Measurements from ENCODE around the gene GNB2.

Gene GNB2

DNA sequence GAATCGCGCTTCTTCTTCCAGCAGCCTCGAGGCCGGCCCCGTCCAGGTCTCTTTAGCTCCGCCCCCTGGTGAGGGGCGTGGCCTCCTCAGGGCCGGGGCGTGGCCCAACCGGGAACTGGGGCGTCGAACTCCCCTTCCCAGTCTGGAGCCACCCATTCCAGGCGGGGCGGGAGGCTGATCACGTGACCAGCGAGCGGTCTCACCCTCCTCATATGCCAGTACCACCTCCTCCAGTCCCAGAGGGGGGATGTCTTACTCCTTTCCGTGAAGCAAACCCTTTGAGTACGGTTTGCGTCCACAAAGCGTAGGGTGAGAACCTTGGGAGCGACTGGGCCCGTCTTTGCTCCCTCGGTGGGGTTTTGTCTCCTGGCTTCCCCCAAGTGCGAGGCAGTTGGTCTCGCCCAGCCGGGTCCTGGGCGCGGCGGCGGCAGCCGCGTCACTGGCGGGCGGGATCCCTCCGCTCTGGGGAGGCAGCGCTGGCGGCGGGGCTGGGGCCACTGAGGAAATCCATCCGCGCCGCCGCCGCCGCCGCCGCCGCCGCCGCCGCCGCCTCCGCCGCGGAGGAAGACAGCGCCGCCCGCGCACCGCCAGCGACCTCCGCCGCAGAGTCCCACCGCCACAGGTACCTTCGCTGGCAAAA lies at the start of gene GNB2:
Gene GNB2, plus strand, starts transcription at position 439 of the 640 bp plus-strand sequence. CDS start 2,526 bp downstream, outside the sequence.
- Histone ChIP-seq H3K9ac (ENCODE audit: low read length) (peak within 1 kb of the TSS; percentile 94), H3K36me3 (ENCODE audit: control insufficient read depth, insufficient read depth, low read length) (peaks cover 15% of the 10 kb centered on the region), H3K4me1 (ENCODE audit: control insufficient read depth, insufficient read depth, low read length) (peaks cover 6% of the 10 kb centered on the region), H3K4me3 (ENCODE audit: low read length) (peak within 1 kb of the TSS; percentile 61), H3K9me3 (ENCODE audit: control insufficient read depth, low read length) (no peaks in the 10 kb centered on the region), H3K27me3 (ENCODE audit: control insufficient read depth, insufficient read depth, low read length) (no peaks in the 10 kb centered on the region)

GRCh38 chr7:100623951-100624824 lies 49.4 kb upstream of the GNB2 start:
- no peak overlapping the region for H3K9ac ChIP-seq (ENCODE audit: low read length)
- H3K27me3 ChIP-seq (ENCODE audit: control insufficient read depth, insufficient read depth, low read length): no peaks in the 10 kb centered on the region
- no peaks in the 10 kb centered on the region for H3K9me3 ChIP-seq (ENCODE audit: control insufficient read depth, low read length)
- H3K36me3 ChIP-seq (ENCODE audit: control insufficient read depth, insufficient read depth, low read length): no peaks in the 10 kb centered on the region
- no peak overlapping the region for H3K4me3 ChIP-seq (ENCODE audit: low read length)
- peaks cover 9% of the 10 kb centered on the region for H3K4me1 ChIP-seq (ENCODE audit: control insufficient read depth, insufficient read depth, low read length)

GRCh38 chr7:100626055-100626454 lies 47.5 kb upstream of the GNB2 start:
- no peaks in the 10 kb centered on the region for H3K27me3 ChIP-seq (ENCODE audit: control insufficient read depth, insufficient read depth, low read length)
- H3K4me1 ChIP-seq (ENCODE audit: control insufficient read depth, insufficient read depth, low read length): peaks cover 9% of the 10 kb centered on the region
- no peaks in the 10 kb centered on the region for H3K9me3 ChIP-seq (ENCODE audit: control insufficient read depth, low read length)
- no peaks in the 10 kb centered on the region for H3K36me3 ChIP-seq (ENCODE audit: control insufficient read depth, insufficient read depth, low read length)
- H3K9ac ChIP-seq (ENCODE audit: low read length): no peak overlapping the region
- no peak overlapping the region for H3K4me3 ChIP-seq (ENCODE audit: low read length)

DNA sequence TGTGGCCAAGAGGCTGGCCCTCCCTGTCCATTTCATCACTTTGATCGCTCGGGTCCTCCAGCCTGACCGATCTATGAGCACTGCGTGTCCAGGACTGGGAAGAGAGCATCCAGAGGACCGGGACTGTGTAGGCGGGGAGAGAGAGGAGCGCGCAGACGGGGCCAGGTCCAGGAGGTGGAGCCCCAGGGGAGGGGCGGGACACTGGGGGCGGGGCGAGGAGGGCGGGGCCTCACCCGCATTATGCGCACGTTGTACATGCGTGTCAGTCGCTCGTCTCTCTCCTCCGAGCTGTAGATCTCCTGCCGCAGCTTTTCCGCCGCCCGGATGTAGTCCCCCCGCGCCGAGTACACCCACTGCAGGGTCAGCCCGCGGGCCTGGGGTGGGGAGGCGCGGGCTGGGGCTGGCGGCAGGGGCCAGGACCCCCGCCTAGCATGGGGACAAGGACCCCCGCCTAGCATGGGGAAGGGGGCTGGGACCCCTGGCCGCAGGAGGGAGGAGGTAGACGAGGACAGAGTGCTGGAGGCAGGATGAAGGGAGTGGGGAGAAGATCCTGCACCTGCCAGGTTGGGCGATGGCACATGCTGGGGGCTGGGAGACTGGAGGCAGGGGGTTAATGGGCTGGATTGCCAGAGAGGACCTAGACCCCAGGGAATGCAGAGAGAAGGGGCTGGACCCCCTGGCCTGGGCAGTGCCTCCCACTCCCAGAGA lies 46.9 kb upstream of the GNB2 start:
- Histone ChIP-seq H3K9me3 (ENCODE audit: control insufficient read depth, low read length) (no peaks in the 10 kb centered on the region), H3K36me3 (ENCODE audit: control insufficient read depth, insufficient read depth, low read length) (no peaks in the 10 kb centered on the region), H3K4me3 (ENCODE audit: low read length) (no peak overlapping the region), H3K27me3 (ENCODE audit: control insufficient read depth, insufficient read depth, low read length) (no peaks in the 10 kb centered on the region), H3K4me1 (ENCODE audit: control insufficient read depth, insufficient read depth, low read length) (peaks cover 9% of the 10 kb centered on the region), H3K9ac (ENCODE audit: low read length) (peak overlapping the region; percentile 34)

DNA sequence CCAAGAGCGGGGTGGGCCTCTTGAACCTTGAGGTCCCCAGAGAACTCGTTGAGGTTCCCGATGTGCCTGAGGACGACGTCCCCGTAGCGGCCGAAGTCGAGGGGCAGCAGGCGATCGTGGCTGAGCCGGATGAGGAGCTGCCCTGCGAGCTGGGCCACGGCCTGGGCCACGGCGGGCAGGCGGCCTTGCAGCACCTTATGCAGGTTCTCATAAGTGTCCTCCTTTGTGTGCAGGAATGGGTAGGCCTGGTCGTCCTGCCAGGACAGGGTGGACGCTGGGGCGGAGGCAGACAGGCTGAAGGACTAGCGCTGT lies 46.3 kb upstream of the GNB2 start:
- no peak overlapping the region for H3K9ac ChIP-seq (ENCODE audit: low read length)

DNA sequence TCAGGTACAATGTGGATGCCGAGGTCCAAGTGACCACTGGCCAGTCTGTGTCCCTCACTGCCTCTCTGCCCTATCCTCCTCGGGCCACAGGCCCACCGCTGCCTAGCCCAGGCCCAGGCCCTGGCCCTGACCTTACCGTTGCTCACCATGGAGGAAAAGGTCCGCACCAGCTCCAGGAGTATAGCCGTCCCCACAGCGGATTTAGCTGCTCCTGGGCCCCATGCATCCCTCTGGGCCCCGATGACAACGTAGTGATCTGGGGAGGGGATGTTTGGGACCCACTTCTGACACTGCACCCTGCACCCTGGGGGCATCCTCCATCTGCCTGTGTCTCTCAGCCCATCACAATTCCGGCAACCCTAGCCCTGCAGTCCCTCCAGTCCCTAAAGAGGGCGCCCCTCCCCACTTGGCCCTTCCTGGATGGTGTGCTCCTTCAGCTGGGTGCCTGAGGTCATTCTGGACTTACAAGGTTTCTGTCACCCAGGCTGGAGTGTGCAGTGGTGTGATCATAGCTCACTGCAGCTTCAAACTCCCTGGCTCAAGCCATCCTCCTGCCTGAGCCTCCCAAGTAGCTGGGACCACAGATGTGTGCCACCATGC lies 44.3 kb upstream of the GNB2 start:
- H3K27me3 ChIP-seq (ENCODE audit: control insufficient read depth, insufficient read depth, low read length): peaks cover 5% of the 10 kb centered on the region

More for the DNA sequence above, 46.3 kb upstream of the GNB2 start:
- no peaks in the 10 kb centered on the region for H3K36me3 ChIP-seq (ENCODE audit: control insufficient read depth, insufficient read depth, low read length)
- no peaks in the 10 kb centered on the region for H3K9me3 ChIP-seq (ENCODE audit: control insufficient read depth, low read length)
- H3K27me3 ChIP-seq (ENCODE audit: control insufficient read depth, insufficient read depth, low read length): peaks cover 5% of the 10 kb centered on the region
- no peak overlapping the region for H3K4me3 ChIP-seq (ENCODE audit: low read length)
- H3K4me1 ChIP-seq (ENCODE audit: control insufficient read depth, insufficient read depth, low read length): peaks cover 9% of the 10 kb centered on the region

GRCh38 chr7:100630066-100630465 lies 43.5 kb upstream of the GNB2 start:
- Histone ChIP-seq H3K36me3 (ENCODE audit: control insufficient read depth, insufficient read depth, low read length) (no peaks in the 10 kb centered on the region), H3K4me1 (ENCODE audit: control insufficient read depth, insufficient read depth, low read length) (peaks cover 16% of the 10 kb centered on the region), H3K9me3 (ENCODE audit: control insufficient read depth, low read length) (no peaks in the 10 kb centered on the region), H3K4me3 (ENCODE audit: low read length) (no peak overlapping the region), H3K9ac (ENCODE audit: low read length) (no peak overlapping the region), H3K27me3 (ENCODE audit: control insufficient read depth, insufficient read depth, low read length) (peaks cover 5% of the 10 kb centered on the region)

More for the DNA sequence above, 44.3 kb upstream of the GNB2 start:
- H3K4me3 ChIP-seq (ENCODE audit: low read length): no peak overlapping the region
- no peaks in the 10 kb centered on the region for H3K36me3 ChIP-seq (ENCODE audit: control insufficient read depth, insufficient read depth, low read length)
- H3K4me1 ChIP-seq (ENCODE audit: control insufficient read depth, insufficient read depth, low read length): peaks cover 16% of the 10 kb centered on the region
- H3K9ac ChIP-seq (ENCODE audit: low read length): no peak overlapping the region
- no peaks in the 10 kb centered on the region for H3K9me3 ChIP-seq (ENCODE audit: control insufficient read depth, low read length)

- peaks cover 5% of the 10 kb centered on the region for H3K27me3 ChIP-seq (ENCODE audit: control insufficient read depth, insufficient read depth, low read length)
These were observed 40.4 kb upstream of the GNB2 start for GRCh38 chr7:100632951-100633717.

GRCh38 chr7:100639995-100640516 lies 33.5 kb upstream of the GNB2 start:
- no peaks in the 10 kb centered on the region for H3K9me3 ChIP-seq (ENCODE audit: control insufficient read depth, low read length)
- no peak overlapping the region for H3K4me3 ChIP-seq (ENCODE audit: low read length)
- no peaks in the 10 kb centered on the region for H3K36me3 ChIP-seq (ENCODE audit: control insufficient read depth, insufficient read depth, low read length)
- H3K9ac ChIP-seq (ENCODE audit: low read length): no peak overlapping the region
- H3K27me3 ChIP-seq (ENCODE audit: control insufficient read depth, insufficient read depth, low read length): peaks cover 4% of the 10 kb centered on the region
- H3K4me1 ChIP-seq (ENCODE audit: control insufficient read depth, insufficient read depth, low read length): peaks cover 13% of the 10 kb centered on the region

More at GRCh38 chr7:100632951-100633717, 40.4 kb upstream of the GNB2 start:
- no peaks in the 10 kb centered on the region for H3K36me3 ChIP-seq (ENCODE audit: control insufficient read depth, insufficient read depth, low read length)
- H3K4me3 ChIP-seq (ENCODE audit: low read length): peak overlapping the region; percentile 60
- H3K9ac ChIP-seq (ENCODE audit: low read length): peak overlapping the region; percentile 57
- peaks cover 7% of the 10 kb centered on the region for H3K4me1 ChIP-seq (ENCODE audit: control insufficient read depth, insufficient read depth, low read length)
- no peaks in the 10 kb centered on the region for H3K9me3 ChIP-seq (ENCODE audit: control insufficient read depth, low read length)

- H3K36me3 ChIP-seq (ENCODE audit: control insufficient read depth, insufficient read depth, low read length): no peaks in the 10 kb centered on the region
- no peaks in the 10 kb centered on the region for H3K9me3 ChIP-seq (ENCODE audit: control insufficient read depth, low read length)
- H3K4me3 ChIP-seq (ENCODE audit: low read length): no peak overlapping the region
- peaks cover 4% of the 10 kb centered on the region for H3K27me3 ChIP-seq (ENCODE audit: control insufficient read depth, insufficient read depth, low read length)
- peaks cover 13% of the 10 kb centered on the region for H3K4me1 ChIP-seq (ENCODE audit: control insufficient read depth, insufficient read depth, low read length)
- no peak overlapping the region for H3K9ac ChIP-seq (ENCODE audit: low read length)
These were observed 32.8 kb upstream of the GNB2 start for GRCh38 chr7:100640517-100641440.

All from mucosa of stomach (tissue), 1 donor.